C4-2B (cell line): ENCODE data around the gene TOGARAM1.

Source experiments
- H3K27ac ChIP-seq: fragments of 450-650 bp; 2 replicates; pipeline ENCODE4 v1.5.1; 2017
- ZFX ChIP-seq: fragments of 450-650 bp; IDR thresholded peaks from 2 replicates; pipeline ENCODE4 v1.6.1; 2017
- TF ChIP-seq, protein P1 (sequence below): fragments of 450-650 bp; conservative IDR thresholded peaks from 2 replicates; pipeline ENCODE4 v1.5.1; 2017; ENCODE audit warnings: mild to moderate bottlenecking

The TOGARAM1 gene

DNA sequence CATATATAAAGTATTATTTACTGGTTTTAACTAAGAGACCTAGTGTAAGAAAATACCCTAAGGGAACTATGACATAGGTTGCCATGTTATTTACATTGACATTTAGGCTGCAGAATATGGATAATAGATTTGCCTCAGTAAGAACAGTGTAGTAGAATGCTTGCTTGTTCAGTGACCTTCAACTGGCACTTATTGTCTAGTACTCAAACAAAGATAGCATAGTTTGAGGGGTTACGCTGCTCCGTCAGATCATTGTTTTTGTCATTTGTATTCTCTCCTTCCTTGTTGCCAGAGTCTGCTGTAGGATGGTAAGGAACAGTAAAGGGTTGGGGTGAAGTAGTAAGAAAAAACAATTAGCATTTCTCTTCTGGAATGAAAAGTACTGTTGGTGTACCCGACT, 33.2 kb downstream of the TOGARAM1 start:
- no peak overlapping the region for H3K27ac ChIP-seq
- no peak for TF ChIP-seq ZFX
- TF ChIP-seq, protein P1, sequence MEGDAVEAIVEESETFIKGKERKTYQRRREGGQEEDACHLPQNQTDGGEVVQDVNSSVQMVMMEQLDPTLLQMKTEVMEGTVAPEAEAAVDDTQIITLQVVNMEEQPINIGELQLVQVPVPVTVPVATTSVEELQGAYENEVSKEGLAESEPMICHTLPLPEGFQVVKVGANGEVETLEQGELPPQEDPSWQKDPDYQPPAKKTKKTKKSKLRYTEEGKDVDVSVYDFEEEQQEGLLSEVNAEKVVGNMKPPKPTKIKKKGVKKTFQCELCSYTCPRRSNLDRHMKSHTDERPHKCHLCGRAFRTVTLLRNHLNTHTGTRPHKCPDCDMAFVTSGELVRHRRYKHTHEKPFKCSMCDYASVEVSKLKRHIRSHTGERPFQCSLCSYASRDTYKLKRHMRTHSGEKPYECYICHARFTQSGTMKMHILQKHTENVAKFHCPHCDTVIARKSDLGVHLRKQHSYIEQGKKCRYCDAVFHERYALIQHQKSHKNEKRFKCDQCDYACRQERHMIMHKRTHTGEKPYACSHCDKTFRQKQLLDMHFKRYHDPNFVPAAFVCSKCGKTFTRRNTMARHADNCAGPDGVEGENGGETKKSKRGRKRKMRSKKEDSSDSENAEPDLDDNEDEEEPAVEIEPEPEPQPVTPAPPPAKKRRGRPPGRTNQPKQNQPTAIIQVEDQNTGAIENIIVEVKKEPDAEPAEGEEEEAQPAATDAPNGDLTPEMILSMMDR, result no peak

DNA sequence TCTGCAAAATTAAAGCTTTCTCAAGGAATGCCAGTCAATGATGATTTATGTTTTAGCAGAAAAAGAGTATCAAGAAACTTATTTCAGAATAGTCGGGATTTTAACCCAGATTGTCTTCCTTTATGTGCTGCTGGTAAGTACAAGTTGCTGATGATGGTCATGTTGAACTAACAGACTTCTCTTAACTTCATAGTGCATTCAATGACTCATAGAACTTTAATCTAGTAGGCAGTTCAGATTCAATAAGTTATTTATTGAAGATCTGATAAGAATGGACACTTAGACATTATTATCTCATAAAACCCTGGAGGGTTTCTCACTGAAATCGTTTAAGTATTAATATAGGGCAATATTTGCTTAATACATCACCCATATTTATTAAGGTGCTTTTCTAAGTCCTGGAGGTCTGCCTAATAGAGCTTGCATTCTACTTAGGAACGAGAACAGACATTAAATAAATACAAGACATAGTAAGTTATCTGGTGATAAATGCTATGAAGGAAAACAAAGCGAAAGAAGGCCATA, 33.8 kb downstream of the TOGARAM1 start:
- no peak overlapping the region for H3K27ac ChIP-seq
- TF ChIP-seq ZFX, result no peak
- TF ChIP-seq, protein P1, result no peak

DNA sequence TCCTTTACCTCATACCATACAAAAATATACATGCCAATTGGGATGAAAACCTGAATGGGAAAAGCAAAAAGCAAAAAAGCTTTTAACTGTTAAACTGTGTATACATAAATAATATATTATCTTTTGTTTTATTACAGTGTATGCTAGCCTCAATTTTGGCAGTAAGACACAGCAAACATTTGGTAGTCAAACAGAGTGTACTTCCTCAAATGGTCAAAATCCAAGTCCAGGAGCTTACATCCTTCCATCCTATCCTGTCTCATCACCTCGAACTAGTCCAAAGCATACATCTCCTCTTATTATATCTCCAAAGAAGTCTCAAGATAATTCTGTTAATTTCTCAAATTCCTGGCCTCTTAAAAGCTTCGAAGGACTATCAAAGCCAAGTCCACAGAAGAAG, 41.9 kb downstream of the TOGARAM1 start:
- TF ChIP-seq, protein P1, result no peak
- TF ChIP-seq ZFX, result no peak
- no peak overlapping the region for H3K27ac ChIP-seq

DNA sequence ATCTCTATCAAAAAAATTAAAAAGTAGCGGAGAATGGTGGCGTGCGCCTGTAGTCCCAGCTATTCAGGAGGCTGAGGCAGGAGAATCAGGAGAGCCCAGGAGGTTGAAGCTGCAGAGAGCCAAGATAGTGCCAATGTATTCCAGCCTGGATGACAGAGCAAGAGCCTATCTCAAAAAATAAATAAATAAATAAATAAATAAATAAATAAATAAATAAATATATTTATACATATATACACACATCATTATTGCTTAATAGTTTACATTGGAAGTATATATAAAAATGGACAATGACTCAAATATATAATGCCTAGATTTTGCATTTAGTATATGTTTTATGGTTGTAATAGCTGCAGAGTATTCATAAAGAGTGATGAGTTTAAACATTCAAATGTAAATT, 53.1 kb downstream of the TOGARAM1 start:
- no peak overlapping the region for H3K27ac ChIP-seq
- TF ChIP-seq, protein P1, result no peak
- TF ChIP-seq ZFX, result no peak

DNA sequence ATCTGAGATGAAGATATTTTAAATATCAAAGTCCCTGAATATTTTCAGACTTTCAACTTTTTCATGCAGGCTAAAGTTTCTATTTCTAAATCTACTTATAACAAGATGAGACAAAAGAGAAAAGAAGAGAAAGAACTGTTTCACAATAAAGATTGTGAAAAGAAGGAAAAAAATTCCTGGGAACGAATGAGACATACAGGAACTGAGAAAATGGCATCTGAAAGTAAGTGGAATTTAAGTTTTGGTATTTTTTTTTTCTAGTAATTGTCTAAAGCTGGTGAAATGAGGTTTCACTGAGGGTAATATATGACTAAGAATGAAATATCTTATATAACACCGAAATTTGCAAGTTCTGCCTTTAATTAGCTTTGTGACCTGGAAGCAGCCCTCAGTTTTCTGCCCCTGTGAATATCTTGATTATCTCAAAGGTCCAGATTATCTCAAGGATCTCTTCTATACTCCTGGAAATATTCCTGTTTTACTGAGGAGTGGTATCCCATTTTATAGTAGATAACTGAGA, 66.2 kb downstream of the TOGARAM1 start:
- TF ChIP-seq, protein P1, result no peak
- TF ChIP-seq ZFX, result no peak
- no peak overlapping the region for H3K27ac ChIP-seq

DNA sequence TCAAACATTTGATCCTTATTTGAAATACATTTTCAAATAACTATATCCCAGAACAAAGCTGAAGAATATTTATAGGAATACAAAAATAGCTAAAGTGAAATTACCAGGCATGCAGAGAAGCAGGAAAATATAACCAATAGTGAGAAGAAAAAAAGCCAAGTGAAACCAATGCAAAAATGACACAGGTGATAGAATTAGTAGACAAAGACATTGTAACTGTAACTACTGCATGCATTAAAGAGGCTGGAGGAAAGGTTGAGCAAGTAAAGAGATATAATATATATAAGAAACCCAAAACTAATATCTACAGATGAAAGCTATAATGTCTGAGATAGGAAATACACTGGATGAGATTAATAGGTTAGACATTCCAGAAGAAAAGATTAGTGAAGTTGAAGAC, 72.7 kb downstream of the TOGARAM1 start:
- TF ChIP-seq, protein P1, result no peak
- TF ChIP-seq ZFX, result no peak
- no peak overlapping the region for H3K27ac ChIP-seq

DNA sequence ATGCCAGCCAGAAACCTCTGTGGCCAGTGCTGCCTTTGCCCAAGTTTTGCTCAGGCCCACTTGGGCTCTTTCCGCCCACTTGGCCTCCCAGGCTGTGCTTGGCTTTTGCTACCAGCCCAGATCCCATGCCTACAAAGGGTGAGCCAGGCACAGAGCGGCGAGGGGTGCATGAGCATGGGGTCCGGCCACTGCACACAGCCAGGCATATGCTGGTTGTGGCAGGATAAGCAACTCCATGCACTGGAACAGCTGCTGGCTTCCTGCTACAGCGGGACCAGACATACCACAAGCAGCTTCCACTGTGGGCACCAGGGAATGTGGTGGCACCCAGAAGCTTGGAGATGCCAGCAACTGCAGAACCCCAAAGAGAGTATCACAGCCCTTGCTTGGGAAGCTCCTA, 76.3 kb downstream of the TOGARAM1 start:
- TF ChIP-seq ZFX, result no peak
- TF ChIP-seq, protein P1, result no peak
- H3K27ac ChIP-seq, result no peak overlapping the region
